ENCODE data around the gene CHST11.

The CHST11 gene

DNA sequence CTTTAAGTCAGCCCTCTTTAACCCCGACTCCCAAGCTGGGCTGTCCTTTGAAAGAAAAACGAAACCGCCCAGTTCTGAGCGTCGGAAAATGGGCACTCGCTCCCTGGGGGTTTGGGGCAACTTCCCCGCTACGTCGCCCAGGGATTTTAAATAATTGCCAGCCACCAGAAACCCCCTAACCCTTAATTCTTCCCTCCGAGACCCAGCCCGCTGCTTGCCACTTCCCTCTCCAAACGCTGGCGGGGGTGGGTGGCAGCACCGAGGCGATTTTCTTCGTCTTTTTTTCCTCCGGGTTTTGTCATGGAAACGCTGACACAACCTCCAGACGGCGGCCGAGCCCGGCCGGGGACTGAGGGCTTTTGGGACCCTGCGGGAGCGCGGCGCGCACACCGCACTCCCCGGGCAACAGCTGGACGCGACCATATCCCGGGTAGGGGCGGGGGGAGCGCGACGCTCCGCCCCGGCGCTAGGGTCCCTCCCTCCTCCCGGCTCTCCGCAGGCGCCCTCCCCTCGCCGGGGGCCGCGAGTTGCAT is at the start of gene CHST11:
TSS of gene CHST11 (plus strand) at position 532 of the 533 bp plus-strand sequence.
- peak; percentile 82 for DNase-seq

DNA sequence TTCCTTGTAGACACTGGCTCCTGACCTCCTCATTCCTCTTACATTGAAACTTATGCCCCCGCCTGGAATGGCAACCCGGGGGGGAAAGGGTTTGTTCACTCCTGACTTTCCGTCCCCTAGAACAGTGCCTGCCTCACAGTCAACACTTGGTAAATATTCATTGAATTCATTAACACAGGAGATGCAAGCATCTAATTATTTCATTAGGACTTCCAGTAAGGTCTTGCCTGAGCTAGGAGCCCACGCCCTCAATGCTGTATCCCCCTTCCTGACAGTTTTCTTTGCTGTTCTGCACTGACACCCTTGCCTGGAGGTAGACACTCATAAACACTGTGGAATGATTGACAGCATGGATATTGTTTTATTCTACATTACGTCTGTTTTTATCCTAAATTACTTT is 49.3 kb upstream of the CHST11 start:
- no peak for DNase-seq

DNA sequence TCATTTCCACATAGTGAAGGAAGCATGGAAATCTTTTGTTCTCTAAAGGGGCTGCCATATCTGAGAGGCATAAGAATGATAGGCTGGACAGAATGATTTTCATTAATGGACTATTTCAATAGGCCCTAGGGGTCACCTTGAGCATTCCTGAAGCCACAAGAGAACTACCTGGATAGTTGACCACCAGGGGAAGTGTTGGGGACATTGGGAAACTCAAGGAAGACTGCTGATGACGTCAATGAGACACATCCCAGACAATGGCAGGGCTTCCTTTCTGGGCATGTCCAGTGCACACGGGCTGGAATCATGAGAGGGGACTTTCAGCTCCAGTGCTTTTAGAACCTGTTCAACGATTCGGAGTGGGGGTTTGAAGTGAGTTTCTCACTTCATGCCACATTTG is 48.8 kb upstream of the CHST11 start:
- DNase-seq, result no peak

DNA sequence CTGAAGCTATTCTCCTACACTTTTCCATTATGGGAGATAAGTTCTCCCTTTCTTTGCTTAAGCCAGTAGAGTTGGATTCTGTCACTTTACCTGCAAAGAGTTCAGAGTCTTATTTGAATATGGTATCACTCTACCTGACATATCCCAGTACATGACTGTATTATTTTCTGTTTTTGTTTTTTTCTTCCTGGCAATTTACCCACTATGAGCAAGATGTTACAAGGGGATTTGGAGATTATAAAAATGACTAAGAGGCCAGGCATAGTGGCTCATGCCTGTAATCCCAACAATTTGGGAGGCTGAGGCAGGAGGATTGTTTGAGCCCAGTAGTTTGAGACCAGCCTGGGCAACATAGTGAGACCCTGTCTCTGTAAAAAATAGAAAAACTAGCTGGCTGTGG is 46.4 kb upstream of the CHST11 start:
- no peak for DNase-seq

DNA sequence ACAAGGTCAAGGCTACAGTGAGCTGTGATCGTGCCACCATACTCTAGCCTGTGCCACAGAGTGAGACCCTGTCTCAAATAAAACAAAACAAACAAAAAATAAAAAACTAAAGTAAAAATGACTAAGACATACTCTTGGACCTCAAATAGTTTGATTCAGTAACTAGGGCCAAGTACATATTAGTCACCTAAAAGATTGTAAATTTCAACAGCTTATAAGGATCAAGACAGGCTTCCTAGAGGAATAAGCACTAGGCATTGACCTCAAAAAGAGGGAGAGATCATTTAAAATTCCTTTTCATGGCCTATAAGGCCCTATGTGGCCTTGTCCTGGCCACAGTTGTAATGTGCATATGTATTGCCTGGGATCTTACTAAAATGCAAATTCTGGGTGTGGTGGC is 46.0 kb upstream of the CHST11 start:
- no peak for DNase-seq

DNA sequence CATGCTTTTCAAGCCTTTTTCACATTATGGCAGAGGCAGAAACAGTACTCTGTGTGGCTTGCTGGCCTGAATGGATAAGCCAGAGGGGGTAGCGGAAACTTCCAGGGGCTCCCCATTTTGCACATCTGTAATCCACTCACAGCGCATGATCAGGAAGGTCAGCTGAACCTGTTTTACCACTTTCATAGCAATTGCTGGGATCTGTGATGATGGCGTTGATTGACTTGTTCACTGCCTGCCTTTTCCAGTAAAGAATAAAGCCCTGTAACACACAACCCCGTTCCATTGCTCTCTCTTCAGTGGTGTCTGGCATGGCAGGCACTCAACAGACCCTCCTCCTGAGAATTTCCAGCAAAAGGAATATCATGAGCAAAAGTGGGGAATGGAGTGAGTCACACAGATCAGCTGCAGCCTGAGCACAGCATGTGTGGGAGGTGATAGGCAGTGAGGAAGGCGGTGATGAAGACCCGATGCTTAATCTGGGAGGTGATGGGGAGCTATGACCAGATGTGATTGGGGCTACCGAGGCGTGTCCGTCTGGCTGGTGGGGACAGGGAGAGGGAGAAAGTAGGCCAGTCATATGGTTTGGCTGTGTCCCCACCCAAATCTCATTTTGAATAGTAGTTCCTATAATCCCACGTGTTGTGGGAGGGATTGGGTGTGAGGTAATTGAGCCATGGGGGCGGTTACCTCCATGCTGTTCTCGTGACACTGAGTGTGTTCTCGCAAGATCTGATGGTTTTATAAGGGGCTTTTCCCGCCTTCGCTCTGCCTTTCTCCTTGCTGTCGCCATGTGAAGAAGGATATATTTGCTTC is 44.7 kb upstream of the CHST11 start:
- no peak for DNase-seq

DNA sequence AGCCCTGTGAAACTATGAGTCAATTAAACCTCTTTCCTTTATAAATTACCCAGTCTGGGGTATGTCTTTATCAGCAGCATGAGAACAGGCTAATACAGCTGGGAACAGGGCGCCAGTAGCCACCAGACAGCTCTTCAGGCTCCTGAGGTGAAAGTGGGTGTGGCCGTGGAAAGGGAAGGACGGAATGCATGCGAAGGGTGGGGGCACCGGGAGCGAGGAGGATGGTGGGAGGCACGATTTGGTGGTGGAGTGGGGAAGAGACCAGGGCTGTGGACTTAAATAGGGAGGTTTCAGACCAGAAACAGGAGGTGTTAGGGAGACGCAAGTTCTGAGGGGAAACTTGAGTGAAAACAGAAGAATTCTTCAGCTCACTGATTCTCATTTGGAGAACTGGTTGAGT is 44.1 kb upstream of the CHST11 start:
- DNase-seq, result no peak

DNA sequence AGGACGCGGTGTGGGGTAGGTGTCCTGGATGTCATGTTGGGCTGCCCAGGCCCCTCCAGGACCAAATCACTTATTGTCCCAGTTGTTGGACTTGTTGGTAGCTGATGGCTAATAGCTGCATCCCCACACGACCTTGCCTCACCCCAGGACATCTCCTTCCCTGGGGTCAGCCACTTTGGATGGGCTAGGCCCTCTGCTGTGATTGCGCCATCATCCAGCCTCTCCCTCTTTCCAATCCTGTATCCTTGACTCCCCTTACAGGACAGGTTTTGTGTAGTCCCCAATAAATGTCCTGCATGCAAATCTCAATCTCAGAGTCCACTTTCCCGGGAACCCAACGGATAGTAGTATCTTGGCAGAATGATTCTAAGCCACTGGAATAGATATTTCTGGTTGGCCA is 43.4 kb upstream of the CHST11 start:
- DNase-seq, result no peak

DNA sequence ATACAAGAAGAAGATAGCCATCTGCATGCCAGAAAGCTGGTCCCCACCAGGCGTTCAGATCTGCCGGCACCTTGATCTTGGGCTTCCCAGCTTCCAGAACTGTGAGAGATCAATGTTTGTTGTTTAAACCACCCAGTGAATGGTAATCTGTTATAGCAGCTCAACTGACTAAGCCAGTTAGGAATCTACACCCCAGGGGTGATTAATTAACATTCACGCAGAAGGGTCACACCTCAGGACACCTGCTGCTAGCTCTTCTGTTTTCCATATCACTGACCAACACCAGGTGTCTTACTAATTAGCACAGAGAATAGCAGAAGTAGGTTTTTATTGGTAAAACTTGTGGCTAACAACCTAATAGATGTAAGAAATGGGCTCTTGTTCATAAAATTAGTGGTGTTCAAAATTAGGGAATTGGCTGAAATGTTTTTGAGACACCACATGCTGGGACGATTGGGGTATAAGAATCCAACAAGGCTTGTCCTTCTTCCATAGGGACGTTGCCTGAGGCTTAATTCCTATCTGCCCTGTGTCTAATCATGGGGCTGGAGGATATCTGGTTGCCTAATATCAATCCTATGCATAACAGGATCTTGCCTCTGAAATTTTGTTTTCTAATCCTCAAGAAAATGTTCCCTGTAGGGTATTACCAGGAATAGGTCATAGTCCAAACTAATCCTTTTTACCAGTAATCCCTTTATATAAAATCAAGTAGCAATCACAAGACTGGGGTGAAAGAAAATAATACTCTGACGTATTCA is 42.0 kb upstream of the CHST11 start:
- no peak for DNase-seq

DNA sequence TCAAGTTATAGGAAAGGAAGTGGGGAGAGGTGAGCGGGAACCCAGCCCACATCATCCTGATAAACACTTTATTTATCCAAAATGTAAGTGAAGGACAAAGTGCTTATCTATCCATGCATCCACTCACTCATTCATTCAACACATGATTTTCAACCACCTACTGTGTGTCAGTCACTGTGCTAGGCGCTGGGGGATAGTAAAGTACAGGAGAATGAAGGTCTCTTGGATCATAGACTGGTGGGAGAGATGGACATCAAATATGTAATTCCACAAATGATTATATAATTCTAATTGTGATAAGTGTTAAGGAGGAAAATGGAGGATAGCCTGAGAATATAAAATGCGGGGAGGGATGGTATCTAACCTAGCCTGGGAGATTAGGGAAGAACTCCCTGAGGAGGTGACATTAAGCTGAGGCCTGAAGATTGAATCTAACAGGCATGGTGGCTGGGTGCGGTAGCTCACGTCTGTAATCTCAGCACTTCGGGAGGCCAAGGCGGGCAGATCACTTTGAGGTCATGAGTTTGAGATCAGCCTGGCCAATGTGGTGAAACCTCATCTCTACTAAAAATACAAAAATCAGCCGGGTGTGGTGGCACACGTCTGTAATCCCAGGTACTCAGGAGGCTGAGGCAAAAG is 41.3 kb upstream of the CHST11 start:
- no peak for DNase-seq

DNA sequence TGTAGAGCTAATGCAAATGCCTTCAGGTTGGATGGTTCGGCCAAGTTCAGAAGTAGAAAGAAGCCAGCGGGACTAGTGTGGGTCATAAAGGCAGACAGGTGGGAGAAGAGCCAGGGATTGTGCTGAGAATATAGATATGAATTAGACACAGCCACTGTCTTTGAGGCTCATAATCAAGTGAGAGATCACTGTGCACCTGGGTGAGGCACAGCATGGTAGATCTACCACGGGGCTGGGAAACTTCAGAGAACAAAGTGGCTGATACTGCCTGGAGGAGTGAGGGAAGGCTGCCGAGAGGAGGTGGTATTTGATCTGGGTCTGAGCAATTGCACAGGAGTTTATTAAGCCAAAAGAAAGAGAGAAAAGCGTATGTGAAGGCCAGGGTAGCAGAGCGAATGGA is 40.6 kb upstream of the CHST11 start:
- no peak for DNase-seq

DNA sequence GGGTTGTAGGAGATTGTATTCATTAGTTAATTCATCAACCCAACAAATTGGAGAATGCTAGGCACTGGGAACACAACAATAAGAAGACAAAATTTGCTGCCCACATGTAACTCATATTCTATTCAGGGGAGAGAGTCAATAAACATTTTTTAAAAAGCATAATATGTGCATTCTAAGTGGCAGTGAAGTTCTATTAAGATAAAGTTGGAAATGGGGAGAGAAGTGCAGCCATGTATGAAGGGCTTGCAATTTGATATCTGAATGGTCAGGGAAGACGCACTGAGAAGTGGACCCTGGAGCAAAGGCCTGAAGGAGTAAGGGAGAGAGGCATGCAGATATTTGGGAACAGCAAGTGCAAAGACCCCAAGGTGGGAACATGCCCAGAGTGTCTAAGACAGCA is 40.2 kb upstream of the CHST11 start:
- DNase-seq, result no peak

DNA sequence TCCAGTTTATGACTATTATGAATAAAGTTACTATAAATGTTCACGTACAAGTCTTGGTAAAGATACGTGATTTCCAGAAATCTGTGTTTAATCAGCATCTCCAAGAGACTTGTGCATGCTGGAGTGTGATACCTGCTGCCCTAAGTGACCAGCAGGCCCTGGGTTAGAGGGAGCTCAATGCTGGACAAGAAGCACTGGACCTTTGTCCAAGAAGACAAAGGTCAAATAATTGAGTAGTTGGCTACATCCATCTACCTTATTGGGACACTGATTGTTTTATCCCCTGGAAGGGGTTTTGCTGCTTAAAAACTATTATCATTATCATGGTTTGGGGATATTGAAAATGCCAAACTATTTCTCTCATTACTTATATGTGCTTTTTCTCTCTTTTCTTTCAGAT is 37.0 kb upstream of the CHST11 start:
- no peak for DNase-seq

DNA sequence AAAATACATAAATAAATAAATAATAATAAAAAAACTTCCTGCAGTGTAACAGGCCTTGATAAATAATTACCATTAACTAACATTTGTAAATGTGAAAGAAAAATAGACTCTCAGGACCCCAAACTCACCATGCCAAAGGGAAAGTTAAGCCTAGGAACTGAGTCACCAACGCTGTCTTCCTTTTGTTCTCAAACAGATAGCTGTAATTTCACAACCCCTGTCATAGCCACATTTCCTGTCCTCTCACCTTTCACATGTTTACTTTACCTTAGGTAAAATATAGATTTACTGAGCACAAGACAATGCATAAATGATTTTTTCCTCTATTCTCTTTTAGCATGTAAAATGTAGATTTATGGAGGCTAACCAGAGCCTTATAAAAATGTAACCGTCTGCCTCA is 35.9 kb upstream of the CHST11 start:
- DNase-seq, result peak; percentile 9

DNA sequence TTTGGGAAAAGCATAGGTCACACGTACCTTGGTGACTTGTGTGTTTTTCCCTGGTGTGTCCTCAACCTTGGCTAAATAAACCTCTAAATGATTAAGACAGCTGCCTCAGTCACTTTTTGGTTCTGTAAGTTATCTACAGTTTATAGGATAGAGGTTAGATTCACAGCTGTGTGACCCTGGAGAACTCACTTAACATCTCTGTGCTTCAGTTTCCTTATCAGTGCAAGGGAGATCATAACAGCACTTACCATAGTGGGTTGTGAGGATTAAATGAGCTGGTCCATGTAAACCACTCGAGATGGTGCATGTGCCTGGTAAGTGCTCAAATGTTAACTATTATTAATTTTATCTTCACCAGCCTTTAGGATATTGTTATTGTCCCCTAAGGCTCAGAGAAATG is 35.4 kb upstream of the CHST11 start:
- DNase-seq, result no peak

DNA sequence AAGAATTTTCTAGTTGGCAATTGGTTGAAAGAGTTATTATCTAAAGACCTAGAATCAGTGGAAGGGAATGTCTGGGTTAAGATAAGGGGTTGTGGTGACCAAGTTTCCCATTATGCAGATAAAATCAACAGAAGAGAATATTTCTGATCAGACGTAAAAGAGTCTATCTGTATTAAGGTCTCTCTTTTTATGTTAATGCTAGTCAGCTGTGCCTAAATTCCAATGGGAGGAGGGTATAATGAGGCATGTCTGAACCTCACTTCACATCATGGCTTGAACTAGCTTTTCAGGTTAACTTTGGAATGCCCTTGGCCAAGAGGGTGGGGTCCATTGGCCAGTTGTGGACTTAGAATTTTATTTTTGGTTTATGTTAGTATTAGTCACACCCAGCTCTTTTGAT is 34.3 kb upstream of the CHST11 start:
- DNase-seq, result no peak

DNA sequence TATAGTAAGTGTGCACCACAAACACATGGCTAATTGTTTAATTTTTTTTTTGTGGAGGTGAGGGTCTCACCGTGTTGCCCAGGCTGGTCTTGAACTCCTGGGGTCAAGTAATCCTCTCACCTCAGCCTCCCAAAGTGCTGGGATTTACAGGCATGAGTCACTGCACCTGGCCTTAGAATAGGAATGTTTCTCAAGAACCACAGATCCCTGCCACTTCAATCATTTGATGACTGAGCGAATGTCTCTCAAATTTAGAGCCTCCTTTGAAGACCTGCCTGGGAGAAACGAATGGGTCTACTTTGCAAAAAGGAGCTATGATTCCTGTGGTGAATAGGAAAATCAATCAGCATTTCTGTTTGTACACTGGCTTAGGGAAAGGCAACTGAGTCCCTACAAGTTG is 33.5 kb upstream of the CHST11 start:
- DNase-seq, result no peak

DNA sequence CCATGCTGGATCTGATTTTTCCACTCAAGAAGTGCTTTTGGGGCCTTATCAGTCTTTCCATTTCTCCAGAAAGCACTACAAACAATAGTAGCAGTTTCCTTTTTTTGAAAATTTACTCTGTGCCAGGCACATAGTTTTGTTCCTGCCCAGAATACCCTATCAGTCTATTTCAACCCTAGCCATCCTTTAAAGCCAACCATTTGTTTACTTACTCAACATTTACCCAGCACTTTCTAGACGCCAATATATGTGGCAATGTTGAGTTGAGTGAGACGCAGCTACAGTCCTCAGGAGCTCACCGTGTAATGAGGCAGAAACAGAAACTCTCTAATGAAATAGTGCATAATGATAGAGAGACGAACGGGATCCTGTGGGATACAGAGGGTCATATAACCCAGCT is 32.9 kb upstream of the CHST11 start:
- DNase-seq, result no peak

DNA sequence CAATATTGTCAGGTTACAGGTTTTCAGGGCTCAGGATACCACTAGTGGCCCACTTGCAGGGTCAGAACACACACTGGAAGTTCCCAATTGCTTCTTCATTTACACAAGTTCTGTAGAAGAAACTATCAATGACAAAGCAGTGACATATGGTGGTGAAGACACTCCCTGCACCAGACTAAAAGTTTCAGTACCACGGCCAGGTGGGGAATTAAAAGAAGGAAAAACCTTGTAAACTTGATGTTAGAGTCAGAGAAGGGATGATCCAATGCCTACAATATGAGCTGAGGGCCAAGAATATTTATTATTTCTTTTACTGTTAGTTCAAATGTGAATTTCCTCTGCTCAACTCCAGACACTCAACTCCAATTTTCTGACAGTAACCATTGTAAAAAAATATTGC is 31.8 kb upstream of the CHST11 start:
- no peak for DNase-seq

DNA sequence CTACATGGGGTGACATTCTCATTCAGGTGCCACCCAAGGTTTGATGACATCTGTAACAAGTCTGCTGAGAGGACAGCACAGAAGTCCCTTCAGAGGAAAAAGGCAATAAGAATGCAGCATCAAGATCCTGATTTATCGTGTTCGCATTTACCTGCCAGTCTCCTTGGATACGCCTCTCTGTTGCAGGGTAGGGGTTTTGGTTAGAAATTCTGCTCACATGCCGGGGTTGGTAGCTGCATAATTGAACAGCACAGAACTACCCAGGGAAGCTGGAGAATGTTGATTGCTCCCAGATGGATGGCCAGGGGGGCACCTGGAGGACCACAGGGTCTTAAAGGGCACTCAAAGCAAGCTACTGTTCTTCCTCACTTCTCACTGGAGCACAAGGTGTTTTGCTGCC is 31.1 kb upstream of the CHST11 start:
- DNase-seq, result no peak

DNA sequence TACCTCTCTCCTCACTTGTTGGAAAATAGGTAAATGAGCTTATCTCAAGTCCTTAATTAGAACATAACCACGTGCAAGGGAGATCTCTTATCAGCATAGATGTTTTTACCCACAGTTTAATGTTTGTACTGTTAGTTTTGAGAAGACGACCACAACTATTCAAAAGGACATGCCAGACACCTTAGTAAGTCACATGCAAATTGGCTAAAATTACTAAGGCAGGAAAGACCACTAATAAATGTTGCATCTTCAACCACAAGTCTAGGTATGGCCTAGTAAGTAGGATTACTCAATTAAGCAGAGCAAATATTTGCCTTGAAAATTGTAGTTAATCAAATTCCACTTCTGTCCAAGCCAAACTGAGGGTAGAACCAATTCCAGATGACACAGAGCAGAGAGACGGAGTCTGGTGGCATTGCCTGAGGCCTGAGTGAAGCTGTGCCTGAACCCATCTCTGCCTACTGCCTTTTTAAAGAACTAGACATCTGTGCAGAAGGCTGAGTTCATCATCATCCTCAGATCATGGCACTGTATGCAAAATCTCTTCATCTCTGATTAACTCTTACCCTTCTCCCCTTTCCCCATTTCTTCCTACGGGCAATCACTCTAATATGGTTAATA is 29.7 kb upstream of the CHST11 start:
- DNase-seq, result no peak

DNA sequence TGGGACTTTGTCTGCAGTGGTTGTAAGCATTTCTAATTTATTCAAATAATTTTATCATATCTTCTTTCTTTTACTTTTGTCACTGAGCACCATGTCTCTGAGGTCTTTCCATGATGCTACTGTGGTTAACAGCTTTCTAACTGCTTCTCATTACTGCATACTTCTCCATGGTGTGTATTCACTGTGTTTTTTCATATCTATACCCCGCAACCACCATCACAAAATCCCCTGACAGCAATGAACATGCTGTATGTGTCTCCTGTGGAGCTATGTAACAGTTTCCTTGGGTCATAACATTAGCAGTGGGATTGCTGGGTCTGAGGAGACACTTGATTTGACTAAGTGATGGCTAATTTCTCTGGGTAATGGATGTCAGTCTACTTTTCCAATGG is 29.2 kb upstream of the CHST11 start:
- peak; percentile 25 for DNase-seq

DNA sequence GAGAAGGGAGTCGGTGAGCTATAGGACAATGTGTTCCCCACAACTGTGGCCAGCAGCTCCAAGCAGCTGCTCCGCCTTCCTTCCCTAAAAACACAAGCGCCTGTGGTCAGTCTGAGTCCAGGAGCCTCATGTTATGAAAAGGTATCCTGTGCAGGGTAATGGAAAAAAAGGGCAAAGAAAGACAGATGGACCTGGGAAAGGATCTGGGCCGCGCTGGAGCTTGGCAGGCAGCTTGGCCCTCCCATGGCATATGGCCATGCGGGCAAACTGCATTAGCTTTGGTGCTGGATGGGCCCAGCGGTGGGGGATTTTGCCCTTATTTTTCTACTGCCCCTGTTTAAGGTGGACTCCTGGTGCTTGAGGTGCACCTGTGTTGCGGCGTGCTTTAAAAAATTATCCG is 23.7 kb upstream of the CHST11 start:
- no peak for DNase-seq
